EL (cell line): ENCODE measurements around the gene ARID3A.

Source experiments
- DNase-seq: peaks from one replicate; pipeline ENCODE4 v3.0.0-alpha.2; 2016

ARID3A gene

GRCh38 chr19:964761-965694 is 39.2 kb downstream of the ARID3A start:
- DNase-seq, result no peak

GRCh38 chr19:966485-967088 is 40.8 kb downstream of the ARID3A start:
- no peak for DNase-seq

GRCh38 chr19:970695-971094 is 44.9 kb downstream of the ARID3A start:
- DNase-seq, result no peak

- DNase-seq, result no peak
These were observed 46.0 kb downstream of the ARID3A start for GRCh38 chr19:971795-972194.

- no peak for DNase-seq
These were observed 46.4 kb downstream of the ARID3A start for GRCh38 chr19:972281-972680.

- DNase-seq, result no peak
These were observed 48.1 kb downstream of the ARID3A start for GRCh38 chr19:973726-974563.

- no peak for DNase-seq
These were observed 48.9 kb downstream of the ARID3A start for GRCh38 chr19:974564-975257.

- DNase-seq, result no peak
These were observed 50.6 kb downstream of the ARID3A start for GRCh38 chr19:976476-976875.

- DNase-seq, result no peak
These were observed 51.2 kb downstream of the ARID3A start for GRCh38 chr19:977058-977464.

- no peak for DNase-seq
These were observed 53.5 kb downstream of the ARID3A start for GRCh38 chr19:979318-979741.

GRCh38 chr19:980133-980998 is 54.5 kb downstream of the ARID3A start:
- peak; percentile 34 for DNase-seq

GRCh38 chr19:982567-983170 is 56.8 kb downstream of the ARID3A start:
- DNase-seq, result peak; percentile 62

- peak; percentile 89 for DNase-seq
These were observed 58.5 kb downstream of the ARID3A start, which contains the start of gene WDR18 for GRCh38 chr19:984165-984967. Gene WDR18 (plus strand): TSS chr19:984345. CDS start chr19:984354, 9 bp downstream.

GRCh38 chr19:986083-986482 is 60.2 kb downstream of the ARID3A start:
- DNase-seq, result no peak

- no peak for DNase-seq
These were observed 62.2 kb downstream of the ARID3A start for GRCh38 chr19:988081-988480.

- no peak for DNase-seq
These were observed 62.7 kb downstream of the ARID3A start for GRCh38 chr19:988510-988909.

GRCh38 chr19:989381-990081 is 63.7 kb downstream of the ARID3A start:
- DNase-seq, result no peak

- DNase-seq, result no peak
These were observed 64.3 kb downstream of the ARID3A start for GRCh38 chr19:990119-990571.

GRCh38 chr19:990746-991145 is 64.9 kb downstream of the ARID3A start:
- DNase-seq, result no peak
